ENCODE measurements around the gene FOXF2. TPM values are rescaled to one million over a fixed set of nuclear protein-coding genes. Genes with fewer than 3 reads are reported as not detected.

Gene FOXF2
- total and polyA plus RNA-seq, 7 experiments from 2014 or later = not detected

DNA sequence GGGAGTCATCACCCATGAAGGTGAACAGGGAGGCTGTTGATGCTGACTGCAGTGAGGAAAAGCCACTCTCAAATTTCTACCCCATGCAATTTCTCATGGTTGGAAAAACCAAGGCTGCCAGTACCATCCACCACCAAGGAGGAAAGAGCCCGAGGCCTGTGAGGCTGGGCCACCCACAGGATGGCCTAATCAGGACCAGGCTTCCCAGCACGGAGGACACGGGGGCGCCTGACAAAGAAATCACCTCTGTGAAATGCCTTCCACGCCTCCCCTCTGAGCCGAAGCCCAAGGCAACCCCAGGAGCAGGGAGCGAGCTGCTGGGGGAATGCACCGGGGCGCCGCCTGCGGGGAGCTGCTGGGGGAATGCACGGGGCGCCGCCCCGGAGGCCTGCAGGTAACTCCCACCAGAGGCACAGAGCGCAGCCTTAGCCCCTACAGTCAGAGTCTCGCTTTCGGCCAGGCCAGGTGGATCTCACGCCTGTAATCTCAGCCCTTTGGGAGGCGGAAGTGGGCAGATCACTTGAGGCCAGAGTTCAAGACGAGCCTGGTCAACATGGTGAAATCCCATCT lies 26.9 kb downstream of the FOXF2 start:
- intact Hi-C loops (cut with micrococcal nuclease) = no loop called here
- Histone ChIP-seq H3K27ac (ENCODE audit: low read depth, low read length) (no peak overlapping the region), H3K9me3 (ENCODE audit: control insufficient read depth in 2 of 3, low read length in 3 of 3) (no peaks in the 10 kb centered on the region), H3K27me3 (ENCODE audit: control insufficient read depth in 2 of 2, insufficient read depth in 2 of 2, low read length in 2 of 2) (no peaks in the 10 kb centered on the region), H3K4me3 (ENCODE audit: low read length) (no peak overlapping the region), H3K4me1 (ENCODE audit: control insufficient read depth in 2 of 2, insufficient read depth in 2 of 2, low read length in 2 of 2) (no peaks in the 10 kb centered on the region), H3K36me3 (ENCODE audit: control insufficient read depth in 2 of 3, insufficient read depth in 3 of 3, low read length in 3 of 3) (no peaks in the 10 kb centered on the region)
- H3K4me3 Mint-ChIP-seq = no peak overlapping the region
- H3K4me1 Mint-ChIP-seq = no peaks in the 10 kb centered on the region
- H3K9me3 Mint-ChIP-seq = peaks cover 0 to 14% (median 6%) of the 10 kb centered on the region in 11 donors
- ATAC-seq (no peak), DNase-seq (no peak)
- H3K36me3 Mint-ChIP-seq = peaks cover 0 to 5% (median 0%) of the 10 kb centered on the region in 5 donors
- CTCF ChIA-PET = no interaction called here
- POLR2A ChIA-PET = no interaction called here
- H3K27ac Mint-ChIP-seq = no peak overlapping the region
- H3K27me3 Mint-ChIP-seq = peaks cover 8 to 30% (median 16%) of the 10 kb centered on the region in 5 donors

DNA sequence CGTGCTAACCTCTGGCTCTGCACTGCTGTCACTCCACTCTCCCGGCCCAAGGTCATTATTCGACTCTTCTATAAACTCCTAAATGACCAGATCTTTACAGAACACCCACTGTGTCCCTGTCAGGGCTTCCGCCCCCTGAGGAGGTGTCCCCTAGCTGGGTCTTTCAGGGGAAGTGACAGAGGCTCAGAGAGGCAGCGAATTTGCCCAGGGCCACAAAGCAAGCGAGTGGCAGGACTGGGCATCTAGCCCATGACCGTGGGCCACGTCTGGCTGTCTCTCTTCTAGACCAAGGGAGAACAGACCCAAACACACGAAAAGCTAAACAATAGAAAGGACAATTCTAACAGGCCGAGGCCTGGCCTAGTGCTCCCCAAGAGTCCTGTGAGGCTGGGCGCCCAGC lies 27.4 kb downstream of the FOXF2 start:
- intact Hi-C loops (cut with micrococcal nuclease) = no loop called here
- ATAC-seq (no peak), DNase-seq (no peak)
- H3K4me3 Mint-ChIP-seq = no peak overlapping the region
- peaks cover 0 to 15% (median 9%) of the 10 kb centered on the region in 11 donors for H3K9me3 Mint-ChIP-seq
- H3K36me3 ChIP-seq (ENCODE audit: control insufficient read depth in 2 of 3, insufficient read depth in 3 of 3, low read length in 3 of 3) = no peaks in the 10 kb centered on the region
- no peaks in the 10 kb centered on the region for H3K4me1 ChIP-seq (ENCODE audit: control insufficient read depth in 2 of 2, insufficient read depth in 2 of 2, low read length in 2 of 2)
- H3K27me3 ChIP-seq (ENCODE audit: control insufficient read depth in 2 of 2, insufficient read depth in 2 of 2, low read length in 2 of 2) = no peaks in the 10 kb centered on the region
- ChIA-PET CTCF (no interaction called here), POLR2A (no interaction called here)
- peaks cover 8 to 28% (median 16%) of the 10 kb centered on the region in 5 donors for H3K27me3 Mint-ChIP-seq
- no peak overlapping the region for H3K27ac ChIP-seq (ENCODE audit: low read depth, low read length)
- no peaks in the 10 kb centered on the region for H3K4me1 Mint-ChIP-seq
- H3K4me3 ChIP-seq (ENCODE audit: low read length) = no peak overlapping the region
- H3K27ac Mint-ChIP-seq = no peak overlapping the region
- H3K9me3 ChIP-seq (ENCODE audit: control insufficient read depth in 2 of 3, low read length in 3 of 3) = no peaks in the 10 kb centered on the region
- peaks cover 0 to 5% (median 0%) of the 10 kb centered on the region in 5 donors for H3K36me3 Mint-ChIP-seq

DNA sequence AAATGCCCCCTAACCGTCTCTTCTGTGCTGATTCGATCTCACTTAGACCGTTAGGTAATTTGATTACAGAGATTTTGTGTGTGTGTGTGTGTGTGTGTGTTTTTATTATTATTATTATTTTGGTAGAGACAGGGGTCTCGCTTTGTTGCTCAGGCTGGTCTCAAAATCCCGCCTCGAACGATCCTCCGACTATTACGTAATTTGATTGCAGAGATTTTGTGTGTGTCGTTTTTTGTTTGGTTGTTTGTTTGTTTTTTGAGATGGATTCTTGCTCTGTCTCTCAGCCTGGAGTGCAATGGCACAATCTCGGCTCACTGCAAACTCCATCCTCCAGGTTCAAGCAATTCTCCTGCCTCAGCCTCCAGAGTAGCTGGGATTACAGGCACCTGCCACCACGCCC lies 28.3 kb downstream of the FOXF2 start:
- H3K4me3 ChIP-seq (ENCODE audit: low read length) = no peak overlapping the region
- no peaks in the 10 kb centered on the region for H3K27me3 ChIP-seq (ENCODE audit: control insufficient read depth in 2 of 2, insufficient read depth in 2 of 2, low read length in 2 of 2)
- DNase-seq (no peak), ATAC-seq (no peak)
- Mint-ChIP-seq H3K9me3 (peaks cover 0 to 15% (median 9%) of the 10 kb centered on the region in 11 donors), H3K4me3 (no peak overlapping the region), H3K27me3 (peaks cover 5 to 32% (median 20%) of the 10 kb centered on the region in 5 donors), H3K36me3 (peaks cover 0 to 5% (median 0%) of the 10 kb centered on the region in 5 donors), H3K27ac (no peak overlapping the region), H3K4me1 (peaks cover 0 to 2% (median 0%) of the 10 kb centered on the region in 7 donors)
- POLR2A ChIA-PET = no interaction called here
- H3K4me1 ChIP-seq (ENCODE audit: control insufficient read depth in 2 of 2, insufficient read depth in 2 of 2, low read length in 2 of 2) = no peaks in the 10 kb centered on the region
- no peaks in the 10 kb centered on the region for H3K9me3 ChIP-seq (ENCODE audit: control insufficient read depth in 2 of 3, low read length in 3 of 3)
- H3K36me3 ChIP-seq (ENCODE audit: control insufficient read depth in 2 of 3, insufficient read depth in 3 of 3, low read length in 3 of 3) = no peaks in the 10 kb centered on the region
- intact Hi-C loops (cut with micrococcal nuclease) = no loop called here
- CTCF ChIA-PET = no interaction called here
- no peak overlapping the region for H3K27ac ChIP-seq (ENCODE audit: low read depth, low read length)

DNA sequence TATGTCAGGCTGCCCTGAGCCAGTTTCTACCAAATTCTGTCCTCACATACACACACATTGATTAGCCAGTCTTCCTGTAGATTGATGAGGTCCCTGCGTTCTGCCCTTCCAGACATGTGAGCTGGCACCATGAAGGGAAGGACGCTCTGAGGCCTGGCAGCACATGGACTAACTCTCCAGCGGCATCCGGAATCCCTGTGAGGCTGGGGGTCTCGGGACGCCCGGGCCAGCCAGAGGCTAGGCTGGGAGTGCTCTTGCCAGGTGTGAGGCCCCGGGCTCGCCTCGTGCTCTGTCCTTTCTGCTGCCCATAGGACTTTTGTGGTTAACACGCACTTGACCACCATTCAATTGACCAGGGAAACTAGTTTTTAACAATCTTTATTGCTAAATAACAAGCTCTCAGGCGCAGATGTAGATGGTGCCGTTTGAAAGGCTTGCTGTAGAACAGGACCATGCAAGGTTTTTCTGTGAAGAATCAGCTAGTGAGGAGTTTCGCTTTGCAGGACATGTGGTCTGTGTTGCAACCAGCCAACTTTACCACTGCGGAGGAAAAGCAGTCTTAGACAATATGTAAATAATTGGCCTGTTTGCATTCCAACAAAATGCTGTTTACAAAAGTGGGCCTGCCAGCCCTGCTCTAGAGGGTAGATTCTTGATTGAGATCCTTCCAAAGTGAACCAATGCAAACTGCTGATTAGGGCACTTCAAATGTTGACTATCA lies 29.3 kb downstream of the FOXF2 start:
- Mint-ChIP-seq H3K27ac (no peak overlapping the region), H3K9me3 (peaks cover 0 to 15% (median 9%) of the 10 kb centered on the region in 11 donors), H3K4me3 (no peak overlapping the region), H3K4me1 (peaks cover 0 to 4% (median 0%) of the 10 kb centered on the region in 7 donors), H3K27me3 (peaks cover 5 to 39% (median 22%) of the 10 kb centered on the region in 5 donors), H3K36me3 (peaks cover 0 to 5% (median 0%) of the 10 kb centered on the region in 5 donors)
- no peaks in the 10 kb centered on the region for H3K9me3 ChIP-seq (ENCODE audit: control insufficient read depth in 2 of 3, low read length in 3 of 3)
- no peak overlapping the region for H3K4me3 ChIP-seq (ENCODE audit: low read length)
- H3K36me3 ChIP-seq (ENCODE audit: control insufficient read depth in 2 of 3, insufficient read depth in 3 of 3, low read length in 3 of 3) = no peaks in the 10 kb centered on the region
- no peaks in the 10 kb centered on the region for H3K27me3 ChIP-seq (ENCODE audit: control insufficient read depth in 2 of 2, insufficient read depth in 2 of 2, low read length in 2 of 2)
- no peak for ATAC-seq
- H3K4me1 ChIP-seq (ENCODE audit: control insufficient read depth in 2 of 2, insufficient read depth in 2 of 2, low read length in 2 of 2) = no peaks in the 10 kb centered on the region
- intact Hi-C loops (cut with micrococcal nuclease) = no loop called here
- DNase-seq = no peak
- POLR2A ChIA-PET = no interaction called here
- CTCF ChIA-PET = no interaction called here
- H3K27ac ChIP-seq (ENCODE audit: low read depth, low read length) = no peak overlapping the region

DNA sequence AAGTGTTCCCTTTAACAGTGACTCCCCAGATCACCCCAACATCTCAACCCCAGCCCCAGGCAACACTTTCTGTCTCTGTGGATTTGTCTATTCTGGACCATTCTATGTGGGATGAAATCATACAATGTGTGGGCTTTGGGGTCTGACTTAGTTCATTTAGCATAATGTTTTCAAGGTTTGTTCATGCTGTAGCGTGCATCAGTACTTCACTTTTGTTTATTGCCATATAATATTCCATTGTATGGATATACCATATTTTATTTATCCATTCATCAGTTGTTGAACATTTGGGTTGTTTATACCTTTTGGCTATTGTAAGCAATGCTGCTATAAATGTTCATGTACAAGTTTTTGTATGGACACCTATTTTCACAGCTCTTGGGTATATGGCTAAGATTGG lies 31.0 kb downstream of the FOXF2 start:
- H3K4me1 ChIP-seq (ENCODE audit: control insufficient read depth in 2 of 2, insufficient read depth in 2 of 2, low read length in 2 of 2) = no peaks in the 10 kb centered on the region
- POLR2A ChIA-PET = no interaction called here
- intact Hi-C loops (cut with micrococcal nuclease) = no loop called here
- Mint-ChIP-seq H3K27ac (no peak overlapping the region), H3K27me3 (peaks cover 11 to 46% (median 34%) of the 10 kb centered on the region in 5 donors), H3K4me1 (peaks cover 0 to 7% (median 3%) of the 10 kb centered on the region in 7 donors), H3K36me3 (peaks cover 0 to 5% (median 0%) of the 10 kb centered on the region in 5 donors), H3K4me3 (no peak overlapping the region), H3K9me3 (peaks cover 0 to 15% (median 9%) of the 10 kb centered on the region in 11 donors)
- no peaks in the 10 kb centered on the region for H3K27me3 ChIP-seq (ENCODE audit: control insufficient read depth in 2 of 2, insufficient read depth in 2 of 2, low read length in 2 of 2)
- DNase-seq = no peak
- H3K4me3 ChIP-seq (ENCODE audit: low read length) = no peak overlapping the region
- ATAC-seq = no peak
- CTCF ChIA-PET = no interaction called here
- no peaks in the 10 kb centered on the region for H3K36me3 ChIP-seq (ENCODE audit: control insufficient read depth in 2 of 3, insufficient read depth in 3 of 3, low read length in 3 of 3)
- H3K9me3 ChIP-seq (ENCODE audit: control insufficient read depth in 2 of 3, low read length in 3 of 3) = no peaks in the 10 kb centered on the region
- H3K27ac ChIP-seq (ENCODE audit: low read depth, low read length) = no peak overlapping the region

DNA sequence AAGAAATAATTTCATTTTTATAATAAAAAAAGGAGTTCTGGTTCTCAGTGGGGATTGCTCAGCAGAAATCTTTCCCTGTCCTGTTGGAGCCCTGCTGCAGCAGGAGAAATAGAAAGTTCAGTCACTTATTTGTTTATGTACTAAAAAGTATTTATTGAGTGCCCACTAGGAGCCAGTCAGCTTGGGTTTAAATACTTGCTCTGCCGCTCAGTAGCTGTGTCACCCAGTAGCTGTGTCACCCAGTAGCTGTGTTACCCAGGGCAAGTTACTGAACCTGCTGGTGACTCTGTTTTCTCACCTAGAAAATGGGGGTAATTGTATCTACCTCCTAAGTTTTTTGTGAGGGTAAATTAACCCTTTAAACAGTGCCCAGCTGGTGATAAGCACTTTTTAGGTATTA lies 32.9 kb downstream of the FOXF2 start:
- POLR2A ChIA-PET = no interaction called here
- Mint-ChIP-seq H3K9me3 (peaks cover 0 to 15% (median 9%) of the 10 kb centered on the region in 11 donors), H3K27me3 (peaks cover 16 to 58% (median 51%) of the 10 kb centered on the region in 5 donors), H3K27ac (no peak overlapping the region), H3K4me1 (peaks cover 0 to 7% (median 3%) of the 10 kb centered on the region in 7 donors), H3K4me3 (no peak overlapping the region), H3K36me3 (peaks cover 0 to 5% (median 0%) of the 10 kb centered on the region in 5 donors)
- Histone ChIP-seq H3K36me3 (ENCODE audit: control insufficient read depth in 2 of 3, insufficient read depth in 3 of 3, low read length in 3 of 3) (no peaks in the 10 kb centered on the region), H3K4me1 (ENCODE audit: control insufficient read depth in 2 of 2, insufficient read depth in 2 of 2, low read length in 2 of 2) (no peaks in the 10 kb centered on the region), H3K9me3 (ENCODE audit: control insufficient read depth in 2 of 3, low read length in 3 of 3) (no peaks in the 10 kb centered on the region), H3K27ac (ENCODE audit: low read depth, low read length) (no peak overlapping the region), H3K27me3 (ENCODE audit: control insufficient read depth in 2 of 2, insufficient read depth in 2 of 2, low read length in 2 of 2) (no peaks in the 10 kb centered on the region), H3K4me3 (ENCODE audit: low read length) (no peak overlapping the region)
- ATAC-seq = no peak
- no peak for DNase-seq
- intact Hi-C loops (cut with micrococcal nuclease) = no loop called here
- CTCF ChIA-PET = no interaction called here

DNA sequence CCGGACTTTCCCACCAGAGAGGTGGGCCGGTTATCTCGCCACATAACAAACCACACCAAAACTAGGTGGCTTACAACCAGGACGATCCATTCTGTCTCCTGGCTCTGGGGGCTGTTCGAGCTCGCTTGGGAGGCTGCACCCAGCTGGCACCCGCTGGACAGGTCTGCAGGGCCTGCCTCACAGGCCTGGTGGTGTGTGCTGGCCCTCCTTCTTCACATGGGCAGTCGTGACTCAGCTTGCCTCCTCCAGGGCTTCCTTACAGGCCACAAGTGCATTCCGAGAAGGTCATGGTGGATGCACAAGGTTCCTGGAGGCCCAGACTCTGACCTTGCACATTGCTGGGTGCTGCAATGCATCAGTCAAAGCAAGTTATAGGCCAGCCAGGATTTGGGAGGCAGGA lies 34.2 kb downstream of the FOXF2 start:
- Mint-ChIP-seq H3K9me3 (peaks cover 0 to 15% (median 7%) of the 10 kb centered on the region in 11 donors), H3K4me1 (peaks cover 0 to 7% (median 3%) of the 10 kb centered on the region in 7 donors), H3K27ac (no peak overlapping the region), H3K36me3 (peaks cover 0 to 5% (median 0%) of the 10 kb centered on the region in 5 donors), H3K27me3 (peaks cover 16 to 52% (median 46%) of the 10 kb centered on the region in 5 donors), H3K4me3 (no peak overlapping the region)
- intact Hi-C loops (cut with micrococcal nuclease) = no loop called here
- H3K9me3 ChIP-seq (ENCODE audit: control insufficient read depth in 2 of 3, low read length in 3 of 3) = no peaks in the 10 kb centered on the region
- H3K27ac ChIP-seq (ENCODE audit: low read depth, low read length) = no peak overlapping the region
- no peak overlapping the region for H3K4me3 ChIP-seq (ENCODE audit: low read length)
- H3K4me1 ChIP-seq (ENCODE audit: control insufficient read depth in 2 of 2, insufficient read depth in 2 of 2, low read length in 2 of 2) = no peaks in the 10 kb centered on the region
- H3K27me3 ChIP-seq (ENCODE audit: control insufficient read depth in 2 of 2, insufficient read depth in 2 of 2, low read length in 2 of 2) = no peaks in the 10 kb centered on the region
- DNase-seq (no peak), ATAC-seq (no peak)
- CTCF ChIA-PET = no interaction called here
- POLR2A ChIA-PET = no interaction called here
- no peaks in the 10 kb centered on the region for H3K36me3 ChIP-seq (ENCODE audit: control insufficient read depth in 2 of 3, insufficient read depth in 3 of 3, low read length in 3 of 3)

Data from naive thymus-derived CD4-positive, alpha-beta T cell (primary cell).